ENCODE measurements around the gene CUBN.

CUBN gene

DNA sequence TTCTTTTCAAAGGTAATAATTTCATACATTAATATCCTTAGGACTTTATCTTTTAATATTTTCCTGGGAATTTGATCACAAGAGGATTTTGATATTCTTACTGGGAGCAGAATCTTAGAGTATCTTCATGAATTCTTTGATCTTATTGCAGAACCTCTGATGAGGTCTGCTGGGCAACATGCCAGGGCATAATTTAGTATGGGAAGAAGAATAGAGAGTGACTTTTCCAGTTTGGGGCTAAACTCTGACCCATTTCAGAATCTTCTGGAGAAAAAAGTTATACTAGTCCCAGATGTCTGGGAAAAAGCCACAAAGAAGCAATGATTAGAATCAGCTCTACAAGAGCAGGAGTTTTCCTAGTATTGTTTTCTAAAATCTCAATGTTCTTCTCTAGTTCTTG lies 284.4 kb downstream of the CUBN start:
- Histone ChIP-seq H3K4me3 (IDR thresholded peaks at IDR 0.05; ENCODE audit: insufficient read depth, low read depth, low read length) (no peak overlapping the region), H3K4me2 (no peak overlapping the region), H2AFZ (ENCODE audit: low read depth) (no peak overlapping the region), H3K9ac (no peak overlapping the region), H3K27ac (no peak overlapping the region), H3K36me3 (ENCODE audit: insufficient read depth) (no peaks in the 10 kb centered on the region), H4K20me1 (ENCODE audit: insufficient read depth) (no peaks in the 10 kb centered on the region), H3K4me1 (ENCODE audit: low read depth, poor library complexity, severe bottlenecking) (no peaks in the 10 kb centered on the region), H3K79me2 (ENCODE audit: insufficient read depth, low read depth) (no peaks in the 10 kb centered on the region), H3K27me3 (ENCODE audit: insufficient read depth, low read depth) (no peaks in the 10 kb centered on the region)
- no peak for TF ChIP-seq CTCF (conservative IDR thresholded peaks at IDR 0.05; ENCODE audit: low read depth, low read length)

GRCh38 chr10:16843252-16843870 lies 286.2 kb downstream of the CUBN start:
- peak; percentile 83 for TF ChIP-seq CTCF (conservative IDR thresholded peaks at IDR 0.05; ENCODE audit: low read depth, low read length)
- no peak overlapping the region for H3K4me2 ChIP-seq
- no peaks in the 10 kb centered on the region for H3K27me3 ChIP-seq (ENCODE audit: insufficient read depth, low read depth)
- no peak overlapping the region for H2AFZ ChIP-seq (ENCODE audit: low read depth)
- no peaks in the 10 kb centered on the region for H3K4me1 ChIP-seq (ENCODE audit: low read depth, poor library complexity, severe bottlenecking)
- no peaks in the 10 kb centered on the region for H3K79me2 ChIP-seq (ENCODE audit: insufficient read depth, low read depth)
- no peak overlapping the region for H3K27ac ChIP-seq
- H3K36me3 ChIP-seq (ENCODE audit: insufficient read depth): no peaks in the 10 kb centered on the region
- no peaks in the 10 kb centered on the region for H4K20me1 ChIP-seq (ENCODE audit: insufficient read depth)
- H3K4me3 ChIP-seq (IDR thresholded peaks at IDR 0.05; ENCODE audit: insufficient read depth, low read depth, low read length): no peak overlapping the region
- H3K9ac ChIP-seq: no peak overlapping the region

- H3K79me2 ChIP-seq (ENCODE audit: insufficient read depth, low read depth): no peaks in the 10 kb centered on the region
- H3K36me3 ChIP-seq (ENCODE audit: insufficient read depth): no peaks in the 10 kb centered on the region
- H4K20me1 ChIP-seq (ENCODE audit: insufficient read depth): no peaks in the 10 kb centered on the region
- H3K4me1 ChIP-seq (ENCODE audit: low read depth, poor library complexity, severe bottlenecking): no peaks in the 10 kb centered on the region
- no peak overlapping the region for H3K9ac ChIP-seq
- H2AFZ ChIP-seq (ENCODE audit: low read depth): no peak overlapping the region
- no peak overlapping the region for H3K4me2 ChIP-seq
- H3K27ac ChIP-seq: no peak overlapping the region
- no peaks in the 10 kb centered on the region for H3K27me3 ChIP-seq (ENCODE audit: insufficient read depth, low read depth)
- H3K4me3 ChIP-seq (IDR thresholded peaks at IDR 0.05; ENCODE audit: insufficient read depth, low read depth, low read length): no peak overlapping the region
- TF ChIP-seq CTCF (conservative IDR thresholded peaks at IDR 0.05; ENCODE audit: low read depth, low read length): no peak
Measured at GRCh38 chr10:16835228-16835627, 294.4 kb downstream of the CUBN start.

DNA sequence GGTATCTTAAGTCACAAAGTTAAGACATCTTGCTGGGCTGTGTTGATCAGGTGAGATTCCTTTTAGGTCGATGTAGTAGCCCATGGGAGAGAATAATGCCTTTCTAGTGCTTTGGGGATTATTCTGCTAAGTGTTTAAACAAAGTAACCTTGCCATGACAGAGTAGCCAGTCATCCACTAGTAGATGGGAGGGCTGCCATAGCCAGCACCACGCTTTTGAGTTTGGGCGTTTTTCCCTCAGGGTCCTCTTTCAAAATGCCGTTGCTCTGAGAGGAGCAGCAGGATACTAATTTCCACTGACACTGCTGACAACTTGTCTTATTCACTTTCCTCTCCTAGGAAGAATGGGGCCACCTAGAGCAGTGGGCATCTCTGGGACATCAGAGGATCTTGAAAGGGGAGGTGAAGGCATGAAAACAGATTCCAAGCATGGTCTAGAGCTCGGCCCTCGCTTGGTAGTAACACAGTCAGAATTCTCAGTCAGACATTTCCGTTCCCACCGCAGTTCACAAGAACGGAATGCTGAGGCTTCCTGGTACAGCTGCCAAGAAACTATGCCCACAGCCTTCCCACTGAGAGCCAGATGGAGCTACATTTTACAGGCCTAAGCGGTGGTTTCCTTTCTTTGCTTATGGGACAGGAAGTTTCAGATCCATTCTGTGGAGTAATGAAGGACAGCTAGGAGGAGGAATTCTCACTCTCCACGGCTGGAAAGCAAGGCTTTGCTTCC lies 297.1 kb downstream of the CUBN start:
- H3K27ac ChIP-seq: no peak overlapping the region
- peaks cover 5% of the 10 kb centered on the region for H3K4me1 ChIP-seq (ENCODE audit: low read depth, poor library complexity, severe bottlenecking)
- H3K27me3 ChIP-seq (ENCODE audit: insufficient read depth, low read depth): no peaks in the 10 kb centered on the region
- H3K9ac ChIP-seq: no peak overlapping the region
- H3K4me2 ChIP-seq: no peak overlapping the region
- no peaks in the 10 kb centered on the region for H3K79me2 ChIP-seq (ENCODE audit: insufficient read depth, low read depth)
- TF ChIP-seq CTCF (conservative IDR thresholded peaks at IDR 0.05; ENCODE audit: low read depth, low read length): no peak
- no peaks in the 10 kb centered on the region for H3K36me3 ChIP-seq (ENCODE audit: insufficient read depth)
- H2AFZ ChIP-seq (ENCODE audit: low read depth): no peak overlapping the region
- H3K4me3 ChIP-seq (IDR thresholded peaks at IDR 0.05; ENCODE audit: insufficient read depth, low read depth, low read length): no peak overlapping the region
- H4K20me1 ChIP-seq (ENCODE audit: insufficient read depth): no peaks in the 10 kb centered on the region
